ENCODE measurements around the gene DEPP1.
A peak's percentile ranks its signal among the peaks of the same experiment; 100 is the strongest.

DNA sequence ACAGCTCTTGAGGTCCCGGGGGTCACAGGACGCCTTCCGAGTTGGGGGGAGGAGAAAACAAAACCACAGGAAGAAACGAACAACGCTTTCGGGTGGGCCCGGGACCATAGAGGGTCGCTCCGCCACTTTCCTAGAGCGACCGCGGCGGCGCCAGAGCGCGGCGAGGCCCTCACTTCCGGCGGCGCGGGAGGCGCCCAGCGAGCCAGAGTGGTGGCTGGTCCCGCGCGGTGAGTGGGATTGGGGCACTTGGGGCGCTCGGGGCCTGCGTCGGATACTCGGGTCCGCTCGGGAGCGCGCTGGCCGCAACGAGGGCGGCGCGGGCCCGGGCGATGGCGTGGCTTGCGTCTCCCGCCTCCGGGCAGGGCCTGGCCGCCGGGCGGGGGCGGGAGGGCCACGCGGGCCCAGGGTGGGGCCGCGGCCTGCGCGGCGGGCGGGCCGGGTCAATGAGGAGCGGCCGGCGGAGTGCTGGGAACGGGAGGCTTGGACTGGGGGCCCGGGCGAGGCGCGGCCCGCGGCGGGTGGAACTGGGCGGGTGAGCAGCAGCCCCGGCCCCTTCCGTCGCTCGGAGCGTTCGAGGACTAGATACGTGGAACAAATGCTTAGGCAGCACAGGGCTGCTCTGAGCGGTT, 22.3 kb upstream of the DEPP1 start, which contains the start of gene ZNF22:
- TF ChIP-seq RAD21 (IDR thresholded peaks at IDR 0.05; ENCODE audit: low read depth), result no peak
- TF ChIP-seq TCF12 (IDR thresholded peaks at IDR 0.05; ENCODE audit: low read depth), result 0 out of 2 replicates have a peak, but pooled peaks have one; percentile 21
- TF ChIP-seq, protein P1, sequence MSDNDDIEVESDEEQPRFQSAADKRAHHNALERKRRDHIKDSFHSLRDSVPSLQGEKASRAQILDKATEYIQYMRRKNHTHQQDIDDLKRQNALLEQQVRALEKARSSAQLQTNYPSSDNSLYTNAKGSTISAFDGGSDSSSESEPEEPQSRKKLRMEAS (IDR thresholded peaks at IDR 0.05), result no peak; the same call in none of the 2 replicates
- TF ChIP-seq EP300 (IDR thresholded peaks at IDR 0.05; ENCODE audit: borderline replicate concordance), result no peak
- no peak for TF ChIP-seq FOXM1 (IDR thresholded peaks at IDR 0.05; ENCODE audit: borderline replicate concordance, low read depth)
- 0 out of 2 replicates have a peak, but pooled peaks have one; percentile 5 for TF ChIP-seq TAF1 (IDR thresholded peaks at IDR 0.05; ENCODE audit: low read depth)
- TF ChIP-seq, protein P2, sequence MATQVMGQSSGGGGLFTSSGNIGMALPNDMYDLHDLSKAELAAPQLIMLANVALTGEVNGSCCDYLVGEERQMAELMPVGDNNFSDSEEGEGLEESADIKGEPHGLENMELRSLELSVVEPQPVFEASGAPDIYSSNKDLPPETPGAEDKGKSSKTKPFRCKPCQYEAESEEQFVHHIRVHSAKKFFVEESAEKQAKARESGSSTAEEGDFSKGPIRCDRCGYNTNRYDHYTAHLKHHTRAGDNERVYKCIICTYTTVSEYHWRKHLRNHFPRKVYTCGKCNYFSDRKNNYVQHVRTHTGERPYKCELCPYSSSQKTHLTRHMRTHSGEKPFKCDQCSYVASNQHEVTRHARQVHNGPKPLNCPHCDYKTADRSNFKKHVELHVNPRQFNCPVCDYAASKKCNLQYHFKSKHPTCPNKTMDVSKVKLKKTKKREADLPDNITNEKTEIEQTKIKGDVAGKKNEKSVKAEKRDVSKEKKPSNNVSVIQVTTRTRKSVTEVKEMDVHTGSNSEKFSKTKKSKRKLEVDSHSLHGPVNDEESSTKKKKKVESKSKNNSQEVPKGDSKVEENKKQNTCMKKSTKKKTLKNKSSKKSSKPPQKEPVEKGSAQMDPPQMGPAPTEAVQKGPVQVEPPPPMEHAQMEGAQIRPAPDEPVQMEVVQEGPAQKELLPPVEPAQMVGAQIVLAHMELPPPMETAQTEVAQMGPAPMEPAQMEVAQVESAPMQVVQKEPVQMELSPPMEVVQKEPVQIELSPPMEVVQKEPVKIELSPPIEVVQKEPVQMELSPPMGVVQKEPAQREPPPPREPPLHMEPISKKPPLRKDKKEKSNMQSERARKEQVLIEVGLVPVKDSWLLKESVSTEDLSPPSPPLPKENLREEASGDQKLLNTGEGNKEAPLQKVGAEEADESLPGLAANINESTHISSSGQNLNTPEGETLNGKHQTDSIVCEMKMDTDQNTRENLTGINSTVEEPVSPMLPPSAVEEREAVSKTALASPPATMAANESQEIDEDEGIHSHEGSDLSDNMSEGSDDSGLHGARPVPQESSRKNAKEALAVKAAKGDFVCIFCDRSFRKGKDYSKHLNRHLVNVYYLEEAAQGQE (IDR thresholded peaks at IDR 0.05; ENCODE audit: low read depth), result no peak
- TF ChIP-seq YY1 (IDR thresholded peaks at IDR 0.05; ENCODE audit: low read depth), result no peak
- no peak for TF ChIP-seq ZBTB7A (IDR thresholded peaks at IDR 0.05; ENCODE audit: low read depth)
